HG03439 (cell line): Measurements from ENCODE around the gene EML5.

Experiments used
- ATAC-seq: cut with Tn5 transposase; IDR thresholded peaks from one replicate; pipeline ENCODE4 v1.9.1; 2021; ENCODE audit warnings: mild to moderate bottlenecking, moderate library complexity; ENCODE audit not compliant: unreplicated experiment

EML5 gene

GRCh38 chr14:88621100-88621499 lies 171.7 kb downstream of the EML5 start:
- no peak for ATAC-seq

GRCh38 chr14:88618476-88618875 lies 174.3 kb downstream of the EML5 start:
- no peak for ATAC-seq

- no peak for ATAC-seq
Observed at GRCh38 chr14:88617479-88617878, 175.3 kb downstream of the EML5 start.

GRCh38 chr14:88616697-88617096 lies 176.1 kb downstream of the EML5 start:
- ATAC-seq, result no peak

- peak; percentile 57 for ATAC-seq
Observed at GRCh38 chr14:88614218-88614907, 178.4 kb downstream of the EML5 start.

GRCh38 chr14:88613552-88614010 lies 179.2 kb downstream of the EML5 start:
- no peak for ATAC-seq

GRCh38 chr14:88612981-88613380 lies 179.8 kb downstream of the EML5 start:
- ATAC-seq, result no peak

GRCh38 chr14:88611878-88612277 lies 180.9 kb downstream of the EML5 start:
- no peak for ATAC-seq

GRCh38 chr14:88607829-88608228 lies 184.9 kb downstream of the EML5 start:
- no peak for ATAC-seq

- ATAC-seq, result no peak
Observed at GRCh38 chr14:88605594-88605993, 187.2 kb downstream of the EML5 start.

GRCh38 chr14:88604212-88604611 lies 188.5 kb downstream of the EML5 start:
- ATAC-seq, result no peak

- ATAC-seq, result peak; percentile 92
Observed at GRCh38 chr14:88599761-88600439, 192.9 kb downstream of the EML5 start.

- peak; percentile 34 for ATAC-seq
Observed at GRCh38 chr14:88599326-88599725, 193.4 kb downstream of the EML5 start.

- ATAC-seq, result no peak
Observed at GRCh38 chr14:88598097-88598675, 194.6 kb downstream of the EML5 start.

GRCh38 chr14:88597601-88598000 lies 195.2 kb downstream of the EML5 start:
- ATAC-seq, result no peak

GRCh38 chr14:88597038-88597437 lies 195.7 kb downstream of the EML5 start:
- no peak for ATAC-seq

GRCh38 chr14:88592031-88592430 lies 200.7 kb downstream of the EML5 start:
- ATAC-seq, result no peak

GRCh38 chr14:88590173-88590572 lies 202.6 kb downstream of the EML5 start:
- no peak for ATAC-seq

GRCh38 chr14:88588081-88588480 lies 204.7 kb downstream of the EML5 start:
- ATAC-seq, result no peak

- no peak for ATAC-seq
Observed at GRCh38 chr14:88584451-88584850, 208.3 kb downstream of the EML5 start.

- ATAC-seq, result no peak
Observed at GRCh38 chr14:88576222-88576621, 216.5 kb downstream of the EML5 start.

- ATAC-seq, result no peak
Observed at GRCh38 chr14:88572117-88572516, 220.6 kb downstream of the EML5 start.
